GM18526 (cell line): ENCODE measurements around the gene GRIFIN.

Experiments used
- POLR2A ChIP-seq: IDR thresholded peaks from 3 replicates; pipeline ENCODE4 v1.6.1; 2011; ENCODE audit not compliant: insufficient read length; ENCODE audit errors: extremely low read depth

GRIFIN gene

DNA sequence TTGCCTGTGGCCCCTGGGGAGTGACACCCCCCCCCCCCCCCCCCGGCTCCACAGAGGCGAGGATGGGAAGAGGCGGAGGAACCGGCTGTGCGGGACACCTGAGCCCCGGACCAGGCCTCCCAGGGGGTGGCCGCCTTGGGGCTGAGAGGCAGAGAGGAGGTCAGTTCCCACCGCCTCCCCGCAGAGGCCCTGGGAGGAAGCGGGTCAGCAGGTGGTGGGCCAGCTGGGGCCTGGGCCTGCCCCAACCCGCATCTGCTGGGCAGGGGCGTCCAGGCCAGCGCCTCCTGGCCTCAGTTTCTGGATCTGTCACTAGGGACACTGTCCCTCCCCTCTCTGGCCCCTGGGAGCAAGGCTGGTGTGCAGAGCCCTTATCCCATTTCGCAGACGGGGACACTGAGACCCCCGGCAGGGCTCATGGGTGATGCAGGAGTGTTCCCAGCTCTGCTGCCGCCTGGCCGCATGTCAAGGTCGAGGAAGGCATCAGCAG lies 28.7 kb upstream of the GRIFIN start:
- no peak for TF ChIP-seq POLR2A

- no peak for TF ChIP-seq POLR2A
Measured at GRCh38 chr7:2504128-2504888, 28.1 kb upstream of the GRIFIN start.

DNA sequence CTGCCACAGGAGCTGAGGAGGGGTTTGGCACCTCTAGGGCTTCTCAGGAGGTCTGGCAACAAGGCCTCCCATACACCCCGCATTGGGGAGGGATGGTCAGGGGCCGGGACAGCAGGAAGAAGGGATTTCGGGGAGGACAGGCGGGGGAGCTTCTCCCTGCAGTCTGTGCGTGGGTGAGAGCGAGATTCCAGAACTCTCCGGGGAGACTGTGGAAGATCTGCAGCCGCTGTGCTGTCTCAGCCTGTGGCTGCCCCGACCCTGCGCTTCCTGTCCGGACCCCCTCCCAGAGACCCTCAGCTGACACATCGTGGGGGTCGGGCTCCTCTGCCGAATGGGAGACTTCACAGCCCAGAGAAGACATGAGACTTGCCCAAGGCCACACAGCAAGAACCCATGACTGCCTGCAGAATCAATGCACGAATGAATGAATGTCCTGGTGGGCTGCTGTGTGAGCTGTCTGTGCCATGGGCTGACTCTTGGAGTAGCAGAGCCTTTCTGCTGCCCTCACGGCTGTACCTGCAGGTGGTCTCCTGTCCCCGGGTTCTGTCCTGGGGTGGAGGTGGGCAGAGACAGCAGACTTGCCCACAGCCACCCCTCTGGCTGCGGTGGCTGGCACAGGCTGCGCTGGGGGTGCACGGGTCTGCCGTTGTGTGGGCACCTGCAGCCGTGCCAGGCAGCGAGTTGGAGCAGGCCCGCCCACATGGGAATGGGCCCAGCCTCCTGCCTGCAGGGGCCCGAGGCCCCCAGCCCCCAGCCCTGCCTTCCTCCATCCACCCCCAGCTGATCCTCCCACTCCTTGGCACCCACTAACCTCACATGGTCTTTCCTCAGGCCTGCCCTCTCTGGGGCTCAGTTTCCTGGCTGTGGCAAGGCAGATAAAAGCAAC lies 27.1 kb upstream of the GRIFIN start:
- no peak for TF ChIP-seq POLR2A

- TF ChIP-seq POLR2A = no peak
Measured at GRCh38 chr7:2502647-2502966, 26.4 kb upstream of the GRIFIN start.

DNA sequence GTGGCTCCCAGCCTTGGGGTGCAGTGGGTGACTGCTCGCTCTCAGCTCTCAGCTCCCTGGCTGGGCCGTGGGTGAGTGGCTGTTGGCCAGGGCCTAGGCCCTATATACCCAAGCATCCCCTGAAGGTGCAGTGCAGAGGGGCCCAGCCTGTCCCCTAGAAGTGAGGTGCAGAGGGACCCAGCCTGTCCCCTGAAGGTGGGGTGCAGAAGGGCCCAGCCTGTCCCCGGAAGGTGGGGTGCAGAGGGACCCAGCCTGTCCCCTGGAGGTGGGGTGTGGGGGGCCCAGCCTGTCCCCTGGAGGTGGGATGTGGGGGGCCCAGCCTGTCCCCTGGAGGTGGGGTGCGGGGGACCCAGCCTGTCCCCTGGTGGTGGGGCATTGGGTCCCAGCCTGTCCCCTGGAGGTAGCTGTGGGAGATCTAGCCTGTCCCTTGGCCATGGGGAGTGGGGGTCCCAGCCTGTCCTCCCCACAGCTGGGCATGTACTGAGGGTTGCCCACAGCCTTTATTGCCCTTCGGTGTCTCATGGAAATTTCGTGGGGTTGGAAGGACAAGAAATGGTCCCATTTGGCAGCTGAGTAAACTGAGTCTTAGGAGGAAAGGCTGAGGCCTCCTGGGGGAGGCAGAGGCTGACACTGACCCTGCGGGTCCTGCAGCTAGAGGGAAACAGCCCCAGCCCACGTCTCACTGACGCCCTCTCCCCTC lies 25.9 kb upstream of the GRIFIN start:
- TF ChIP-seq POLR2A = no peak

GRCh38 chr7:2500701-2501100 lies 24.5 kb upstream of the GRIFIN start:
- no peak for TF ChIP-seq POLR2A

GRCh38 chr7:2499719-2500430 lies 23.7 kb upstream of the GRIFIN start:
- TF ChIP-seq POLR2A = no peak

DNA sequence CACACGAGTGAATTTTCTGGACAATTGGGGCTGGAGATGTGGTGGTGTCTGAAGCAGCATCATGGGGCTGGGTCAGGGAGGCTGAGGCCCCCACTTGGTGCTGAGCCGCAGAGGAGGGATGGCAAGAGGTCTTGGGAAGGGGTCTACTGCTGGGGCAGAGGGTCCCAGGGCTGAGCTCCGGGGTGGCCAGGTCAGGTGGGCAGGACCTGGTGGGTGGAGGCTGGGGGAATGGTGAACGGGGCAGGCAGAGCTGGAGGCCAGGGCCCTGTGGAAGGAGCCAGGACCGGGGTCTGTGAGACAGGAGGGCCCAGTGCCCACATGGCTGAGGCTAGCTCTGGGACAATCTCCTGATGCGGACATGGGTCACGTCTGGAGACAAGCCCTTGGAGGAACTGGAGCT lies 23.0 kb upstream of the GRIFIN start:
- TF ChIP-seq POLR2A = no peak

DNA sequence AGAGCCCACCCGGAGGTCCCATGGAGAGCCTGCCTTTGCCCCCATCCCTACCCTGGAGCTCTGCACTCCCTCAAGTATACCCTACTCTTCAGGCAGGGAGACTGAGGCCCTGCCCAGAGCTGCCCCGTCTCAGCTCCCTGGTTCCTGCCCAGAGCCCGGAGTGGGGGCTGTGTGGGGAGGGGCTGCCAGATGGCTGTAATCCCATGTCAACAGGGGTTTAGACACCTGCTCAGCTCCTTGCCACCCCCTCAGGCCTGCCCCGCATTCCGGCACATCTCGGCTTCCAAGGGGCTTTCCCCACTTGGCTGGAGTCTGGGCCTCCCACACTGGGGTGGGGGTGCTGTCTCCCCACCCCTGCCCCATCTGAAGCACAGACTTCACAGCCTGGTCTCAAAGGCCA lies 22.5 kb upstream of the GRIFIN start:
- no peak for TF ChIP-seq POLR2A

- no peak for TF ChIP-seq POLR2A
Measured at GRCh38 chr7:2497500-2498336, 21.5 kb upstream of the GRIFIN start.

DNA sequence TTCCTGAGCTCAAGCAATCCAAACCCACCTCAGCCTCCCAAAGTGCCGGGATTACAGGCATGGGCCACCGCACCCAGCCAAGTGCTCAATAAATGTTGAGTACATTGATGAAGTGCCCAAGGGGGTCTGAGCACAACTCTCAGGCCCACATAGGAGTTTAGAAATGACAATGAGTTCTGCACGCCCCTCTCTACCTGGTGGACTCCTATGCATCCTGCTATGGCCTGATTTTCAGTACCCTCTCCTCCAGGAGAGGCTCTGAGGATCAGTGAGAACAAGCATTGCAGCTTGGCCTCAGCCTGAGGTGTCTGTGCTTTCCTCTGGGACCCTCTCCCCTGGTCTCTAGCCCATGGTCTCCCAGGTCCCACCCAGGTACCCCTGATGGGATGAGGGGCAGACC lies 20.9 kb upstream of the GRIFIN start:
- TF ChIP-seq POLR2A = no peak

- TF ChIP-seq POLR2A = no peak
Measured at GRCh38 chr7:2496375-2496774, 20.2 kb upstream of the GRIFIN start.

DNA sequence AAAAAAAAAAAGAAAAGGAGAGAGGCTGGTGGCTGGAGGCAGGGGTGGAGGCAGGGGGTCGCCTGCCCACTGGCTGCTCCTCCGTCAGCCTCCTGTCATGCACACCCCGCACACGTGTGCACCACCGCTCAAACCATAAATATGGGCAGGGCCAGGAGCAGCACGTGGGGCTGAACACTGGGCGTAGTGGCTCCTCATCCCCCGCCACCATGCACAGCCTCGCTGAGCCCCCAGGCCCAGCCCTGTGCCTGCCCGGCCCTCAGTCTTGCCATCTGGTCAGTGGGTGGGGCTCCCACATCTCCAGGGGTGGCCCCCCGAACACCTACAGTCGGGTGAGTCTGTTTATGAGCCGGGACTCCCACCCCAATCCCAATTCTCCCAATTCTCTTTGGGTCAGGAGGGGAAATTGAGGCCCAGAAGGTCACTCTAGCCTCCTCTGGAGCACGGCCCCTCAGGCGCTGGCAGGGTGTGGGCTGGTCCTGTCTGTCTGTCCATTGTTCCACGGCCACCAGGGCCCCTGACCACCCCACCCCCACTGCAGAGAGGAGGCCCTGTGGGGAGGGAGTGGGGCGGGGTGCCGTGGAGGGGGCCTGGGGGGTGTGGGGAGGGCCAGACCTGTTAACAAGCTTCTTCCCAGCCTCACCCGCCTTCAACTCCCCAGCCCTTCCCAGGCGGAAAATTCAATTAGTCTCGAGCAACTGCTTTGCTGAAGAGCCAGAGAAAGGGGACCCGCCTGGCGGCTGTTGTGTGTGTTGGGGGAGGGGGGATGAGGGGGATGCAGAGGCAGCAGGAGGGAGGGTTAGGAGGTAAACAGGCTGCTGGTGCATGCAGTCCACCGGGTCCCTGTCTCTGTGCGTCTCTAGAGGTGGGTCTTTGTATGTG lies 19.5 kb upstream of the GRIFIN start:
- no peak for TF ChIP-seq POLR2A
